Astrocyte (in vitro differentiated cells and primary cell): ENCODE data around the gene PLXNC1.

Experiments used
- CTCF ChIP-seq: IDR thresholded peaks from 2 replicates; pipeline ENCODE4 v1.5.1; 2011; ENCODE audit warnings: low read depth, mild to moderate bottlenecking, inconsistent platforms, low read length, moderate library complexity; ENCODE audit not compliant: insufficient read depth
- EZH2 ChIP-seq: IDR thresholded peaks from 2 replicates; pipeline ENCODE4 v1.6.1; 2012; ENCODE audit warnings: mild to moderate bottlenecking, low read length, inconsistent platforms; ENCODE audit not compliant: insufficient read depth

- no peak for TF ChIP-seq CTCF
- TF ChIP-seq EZH2 = no peak
Measured at GRCh38 chr12:94167071-94167755, 18.8 kb downstream of the PLXNC1 start.
